IMR-90 (cell line): ENCODE results near the gene C19orf47. TPM values are rescaled to one million over a fixed set of nuclear protein-coding genes. Genes with fewer than 3 reads are reported as not detected.
A peak's percentile ranks its signal among the peaks of the same experiment; 100 is the strongest.

Source experiments
- ATAC-seq: fragments of 200-7000 bp; cut with Tn5 transposase; 2 replicates; pipeline ENCODE4 v1.9.1; 2020; ENCODE audit warnings: low read depth, mild to moderate bottlenecking, moderate library complexity
- BruUV-seq: library from RNA; stranded (reverse); fragments of 400-500 nt; replicated peaks from 2 replicates; lab custom pipeline; 2021; lab: Mats Ljungman, UMichigan
- CTCF ChIA-PET: fragments of 300-600 bp; formaldehyde crosslinking; extraction: SDS; loops from one replicate; lab custom pipeline; 2021; ENCODE audit warnings: antibody characterized with exemption; lab: Yijun Ruan, JAX
- POLR2A ChIA-PET: fragments of 300-600 bp; sonication (Branson Sonifier 250); formaldehyde crosslinking; loops from one replicate; lab custom pipeline; 2022; ENCODE audit warnings: antibody characterized with exemption; ENCODE audit not compliant: unreplicated experiment; lab: Charles Lee
- DNase-seq: peaks from one replicate; pipeline ENCODE4 v3.0.0; 2013
- H2AFZ ChIP-seq: replicated peaks from 2 replicates; pipeline ENCODE3; 2013; ENCODE audit warnings: low read length, mild to moderate bottlenecking; ENCODE audit not compliant: poor library complexity
- H2AK5ac ChIP-seq: 2 replicates; pipeline ENCODE4 v1.6.1; 2013; ENCODE audit warnings: low read depth, low read length, inconsistent platforms
- H2AK9ac ChIP-seq: replicated peaks from 2 replicates; pipeline ENCODE3; 2013; ENCODE audit warnings: mild to moderate bottlenecking, low read depth, low read length, moderate library complexity; ENCODE audit not compliant: poor library complexity
- H2BK120ac ChIP-seq: 2 replicates; pipeline ENCODE4 v1.6.1; 2013; ENCODE audit warnings: low read depth, low read length, inconsistent platforms
- H2BK15ac ChIP-seq: 3 replicates; pipeline ENCODE4 v1.6.1; 2013; ENCODE audit warnings: low read depth, low read length, inconsistent platforms
- H2BK20ac ChIP-seq: 2 replicates; pipeline ENCODE4 v1.6.1; 2013; ENCODE audit warnings: low read depth, mild to moderate bottlenecking, inconsistent platforms, low read length, moderate library complexity
- H2BK5ac ChIP-seq: 2 replicates; pipeline ENCODE4 v1.6.1; 2013; ENCODE audit warnings: mild to moderate bottlenecking, low read depth, low read length, inconsistent platforms; ENCODE audit not compliant: poor library complexity, severe bottlenecking
- H3K14ac ChIP-seq: replicated peaks from 2 replicates; pipeline ENCODE4 v1.6.1; 2013; ENCODE audit warnings: low read depth, low read length, inconsistent platforms
- H3K18ac ChIP-seq: 2 replicates; pipeline ENCODE4 v1.6.1; 2013; ENCODE audit warnings: low read depth, low read length, control low read depth
- H3K23ac ChIP-seq: 2 replicates; pipeline ENCODE4 v1.6.1; 2013; ENCODE audit warnings: low read depth, low read length, inconsistent platforms
- H3K27ac ChIP-seq: 2 replicates; pipeline ENCODE4 v1.5.1; 2013; ENCODE audit warnings: mild to moderate bottlenecking, control low read depth, low read length; ENCODE audit not compliant: insufficient read depth
- H3K27me3 ChIP-seq: 2 replicates; pipeline ENCODE4 v1.6.1; 2013; ENCODE audit warnings: low read length; ENCODE audit not compliant: control insufficient read depth, insufficient read depth
- H3K36me3 ChIP-seq: 2 replicates; pipeline ENCODE4 v1.6.1; 2013; ENCODE audit warnings: low read length, mixed read lengths; ENCODE audit not compliant: control insufficient read depth, insufficient read depth
- H3K4ac ChIP-seq: 2 replicates; pipeline ENCODE4 v1.6.1; 2013; ENCODE audit warnings: low read depth, low read length, inconsistent platforms
- H3K4me1 ChIP-seq: 2 replicates; pipeline ENCODE4 v1.6.1; 2013; ENCODE audit warnings: low read length, mixed read lengths; ENCODE audit not compliant: control insufficient read depth, insufficient read depth
- H3K4me2 ChIP-seq: 2 replicates; pipeline ENCODE4 v1.6.1; 2013; ENCODE audit warnings: low read depth, mild to moderate bottlenecking, control low read depth, low read length, moderate library complexity
- H3K4me3 ChIP-seq: 2 replicates; pipeline ENCODE4 v1.5.1; 2013; ENCODE audit warnings: low read depth, mild to moderate bottlenecking, control low read depth, low read length, moderate library complexity; ENCODE audit not compliant: insufficient read depth
- H3K56ac ChIP-seq: 2 replicates; pipeline ENCODE4 v1.6.1; 2013; ENCODE audit warnings: low read length, inconsistent platforms; ENCODE audit not compliant: insufficient read depth; ENCODE audit errors: extremely low read depth
- H3K79me1 ChIP-seq, 2 experiments: 2 replicates each; pipeline ENCODE4 v1.6.1; 2013; ENCODE audit warnings: low read length in 2 of 2, inconsistent platforms in 1 of 2, low read depth in 1 of 2
- H3K9ac ChIP-seq: 2 replicates; pipeline ENCODE4 v1.6.1; 2013; ENCODE audit warnings: low read depth, low read length, control low read depth
- H3K9me1 ChIP-seq: 2 replicates; pipeline ENCODE4 v1.6.1; 2013; ENCODE audit warnings: low read length, inconsistent platforms; ENCODE audit not compliant: insufficient read depth
- H3K9me3 ChIP-seq: 2 replicates; pipeline ENCODE4 v1.6.1; 2013; ENCODE audit warnings: low read length; ENCODE audit not compliant: control insufficient read depth, insufficient read depth
- H4K20me1 ChIP-seq: 2 replicates; pipeline ENCODE4 v1.6.1; 2013; ENCODE audit warnings: low read length, inconsistent platforms; ENCODE audit not compliant: insufficient read depth
- H4K5ac ChIP-seq: 2 replicates; pipeline ENCODE4 v1.6.1; 2013; ENCODE audit warnings: mild to moderate bottlenecking, low read depth, low read length, control low read depth
- H4K8ac ChIP-seq, 2 experiments: 2 replicates each; pipeline ENCODE4 v1.6.1; 2013; ENCODE audit warnings: low read depth in 2 of 2, low read length in 2 of 2, control low read depth in 1 of 2, inconsistent platforms in 1 of 2
- H4K91ac ChIP-seq: 2 replicates; pipeline ENCODE4 v1.6.1; 2013; ENCODE audit warnings: low read depth, low read length, inconsistent platforms; ENCODE audit not compliant: insufficient read depth
- BHLHE40 ChIP-seq: fragments of 150-350 bp; IDR thresholded peaks from 2 replicates; pipeline ENCODE4 v1.6.1; 2016; ENCODE audit warnings: mild to moderate bottlenecking, low read depth, low read length
- FOS ChIP-seq: fragments of 150-350 bp; IDR thresholded peaks from 2 replicates; pipeline ENCODE4 v1.6.1; 2016; ENCODE audit warnings: low read depth, low read length
- POLR2A ChIP-seq: IDR thresholded peaks from 2 replicates; pipeline ENCODE4 v1.6.1; 2012; ENCODE audit warnings: mild to moderate bottlenecking, low read depth, low read length
- SMC3 ChIP-seq: fragments of 150-350 bp; IDR thresholded peaks from 2 replicates; pipeline ENCODE4 v1.6.1; 2016; ENCODE audit warnings: low read depth, mild to moderate bottlenecking, antibody characterized with exemption, low read length, moderate library complexity
- WGBS, 2 experiments: methylation state at CpG; one replicate each; pipeline versions ENCODE4 v1.1.5 to v1.1.7; 2013; ENCODE audit warnings: missing lambda C conversion rate in 2 of 2; ENCODE audit not compliant: insufficient read length in 1 of 2; ENCODE audit errors: extremely low coverage in 2 of 2; 5-methylcytosine and 5-hydroxymethylcytosine counted together
- dilution Hi-C: fragments of 300-500 bp; cut with HindIII; formaldehyde crosslinking; loops from one replicate; pipeline ENCODE4 v1.14.3; 2018; ENCODE audit warnings: low sequenced_read_pairs; ENCODE audit not compliant: unreplicated experiment
- in situ Hi-C: fragments of 300-500 bp; cut with MboI; formaldehyde crosslinking; loops from 3 replicates; pipeline ENCODE4 v1.14.3; 2019; ENCODE audit warnings: low sequenced_read_pairs, inconsistent platforms, mixed read lengths
- intact Hi-C: fragments of 100-400 bp; cut with micrococcal nuclease; formaldehyde crosslinking; loops from 2 replicates; pipeline ENCODE4 v1.10.0; 2022
- polyA plus RNA-seq, 3 experiments: library from polyadenylated mRNA; depleted of rRNA; stranded (reverse); fragments of >200 nt; gene quantifications; 2 replicates each; pipeline ENCODE4 v1.2.3, GENCODE V29; 2012; ENCODE audit warnings: low replicate concordance in 1 of 3
- total RNA-seq: library from RNA; depleted of rRNA; stranded (reverse); fragments of >200 nt; gene quantifications from 2 replicates; pipeline ENCODE4 v1.2.3, GENCODE V29; 2012

The C19orf47 gene
- total and polyA plus RNA-seq, 2 of the 4 experiments (the other 2 are of a cell fraction): 3.6 to 16.3 TPM

DNA sequence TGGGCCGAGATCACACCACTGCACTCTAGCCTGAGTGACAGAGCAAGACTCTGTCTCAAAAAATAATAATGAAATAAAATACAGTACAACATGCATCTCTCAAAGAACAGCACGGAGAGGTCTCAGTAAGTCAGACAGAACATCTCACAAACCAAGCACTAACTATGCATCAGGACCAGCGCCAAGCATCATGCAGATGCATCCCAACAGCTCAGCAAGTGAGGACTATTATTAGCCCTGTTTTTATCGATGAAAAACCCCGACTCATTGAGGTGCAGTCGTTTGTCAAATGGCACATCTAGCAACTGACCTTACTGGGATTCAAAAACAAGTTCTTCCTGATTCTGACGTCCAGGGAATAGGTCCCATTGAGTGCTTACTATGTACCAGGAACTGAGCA is 3.8 kb downstream of the C19orf47 start:
- ChIA-PET POLR2A (no interaction called here), CTCF (no interaction called here)
- Histone ChIP-seq H4K20me1 (no peaks in the 10 kb centered on the region; the same call in 1 of the 2 replicates), H3K9ac (no peak overlapping the region), H2BK5ac (no peak overlapping the region), H3K27ac (no peak overlapping the region), H4K5ac (no peak overlapping the region), H4K91ac (no peak overlapping the region), H3K27me3 (no peaks in the 10 kb centered on the region), H3K9me3 (no peaks in the 10 kb centered on the region), H3K36me3 (peaks cover 10% of the 10 kb centered on the region), H3K18ac (no peak overlapping the region), H2AK5ac (no peak overlapping the region), H3K4me2 (no peak overlapping the region), H2AK9ac (peak overlapping the region; percentile 37), H3K56ac (no peak overlapping the region), H3K79me1 (peaks cover 36 to 57% of the 10 kb centered on the region in 2 experiments), H3K4ac (no peak overlapping the region), H3K4me3 (no peak overlapping the region), H3K9me1 (peaks cover 16% of the 10 kb centered on the region), H2BK15ac (no peak overlapping the region), H4K8ac (no peak overlapping the region), H3K23ac (no peak overlapping the region), H3K14ac (no peak overlapping the region), H2BK120ac (no peak overlapping the region), H2BK20ac (no peak overlapping the region), H3K4me1 (peaks cover 3% of the 10 kb centered on the region; the same call in 1 of the 2 replicates), H2AFZ (no peak overlapping the region)
- intact Hi-C loops (no loop called here), in situ Hi-C loops (no loop called here), dilution Hi-C loops (no loop called here)
- no TSS peak for BruUV-seq
- no peak for TF ChIP-seq POLR2A
- no peak for TF ChIP-seq SMC3
- no peak for TF ChIP-seq FOS
- TF ChIP-seq BHLHE40: no peak
- no peak for DNase-seq
- WGBS, 2 experiments: 100% methylated on average over 3 of the region's 7 CpGs; no CpG with 5 or more reads in 1 of the 2 experiments
- ATAC-seq: no peak
